Measurements from ENCODE around the gene CHCHD3. TPM values are rescaled to one million over a fixed set of nuclear protein-coding genes. Genes with fewer than 3 reads are reported as not detected.
"Not testable (repeated sequence)": the region's sequence is repeated elsewhere in the genome, so short reads cannot be mapped to it uniquely, and the experiment has no call there.

CHCHD3 gene
- polyA plus RNA-seq, 2 of the 4 experiments (the other 2 are of a cell fraction) = 96.7 to 139 TPM

- TF ChIP-seq, protein P1, sequence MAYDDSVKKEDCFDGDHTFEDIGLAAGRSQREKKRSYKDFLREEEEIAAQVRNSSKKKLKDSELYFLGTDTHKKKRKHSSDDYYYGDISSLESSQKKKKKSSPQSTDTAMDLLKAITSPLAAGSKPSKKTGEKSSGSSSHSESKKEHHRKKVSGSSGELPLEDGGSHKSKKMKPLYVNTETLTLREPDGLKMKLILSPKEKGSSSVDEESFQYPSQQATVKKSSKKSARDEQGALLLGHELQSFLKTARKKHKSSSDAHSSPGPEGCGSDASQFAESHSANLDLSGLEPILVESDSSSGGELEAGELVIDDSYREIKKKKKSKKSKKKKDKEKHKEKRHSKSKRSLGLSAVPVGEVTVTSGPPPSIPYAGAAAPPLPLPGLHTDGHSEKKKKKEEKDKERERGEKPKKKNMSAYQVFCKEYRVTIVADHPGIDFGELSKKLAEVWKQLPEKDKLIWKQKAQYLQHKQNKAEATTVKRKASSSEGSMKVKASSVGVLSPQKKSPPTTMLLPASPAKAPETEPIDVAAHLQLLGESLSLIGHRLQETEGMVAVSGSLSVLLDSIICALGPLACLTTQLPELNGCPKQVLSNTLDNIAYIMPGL (CRISPR knock-in tag; IDR thresholded peaks at IDR 0.05; ENCODE audit: borderline replicate concordance) = no peak
- no peak for TF ChIP-seq HOXA7 (CRISPR knock-in tag; IDR thresholded peaks at IDR 0.05)
- no peak for TF ChIP-seq JUNB (IDR thresholded peaks at IDR 0.05)
Measured at GRCh38 chr7:133036289-133036688, 45.6 kb downstream of the CHCHD3 start (continued).

DNA sequence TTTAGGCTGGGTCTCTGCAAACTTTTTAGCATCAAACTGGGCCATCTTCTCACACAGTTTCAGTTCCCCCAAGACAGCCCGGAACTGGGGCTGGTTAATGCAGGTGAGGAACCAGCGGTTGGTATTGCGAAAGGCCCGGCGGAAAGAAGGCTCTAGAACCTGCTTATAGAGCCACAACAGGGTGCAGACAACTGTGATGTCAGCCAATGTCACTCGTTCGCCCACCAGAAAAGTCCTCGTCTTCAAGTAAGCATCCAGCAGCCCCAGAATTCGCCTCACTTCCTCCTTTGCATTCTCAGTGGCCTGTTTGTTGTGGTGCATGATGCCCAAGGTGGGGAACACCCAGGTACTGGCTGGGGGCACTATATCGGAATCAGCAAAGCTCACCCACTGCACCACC lies 46.6 kb downstream of the CHCHD3 start:
- H3K4me2 ChIP-seq; CTCF ChIA-PET; H3K4me3 ChIP-seq; DNase-seq (ENCODE audit: low read depth in 1 of 2, low spot score in 1 of 2); H3K27ac ChIP-seq; ATAC-seq; POLR2A ChIA-PET; H3K9me3 ChIP-seq; FAIRE-seq; H3K4me1 ChIP-seq: not testable (repeated sequence)
- WGBS (ENCODE audit: missing lambda C conversion rate) = 92% methylated on average over 10 of the region's 10 CpGs

- Histone ChIP-seq H3K27ac (no peak overlapping the region), H3K4me3 (no peak overlapping the region), H3K4me1 (no peaks in the 10 kb centered on the region), H3K9me3 (no peaks in the 10 kb centered on the region; the same call in 2 of the 3 replicates), H3K4me2 (no peak overlapping the region)
- DNase-seq (ENCODE audit: low read depth in 1 of 2, low spot score in 1 of 2) (no peak), FAIRE-seq (no peak), ATAC-seq (no peak)
- no peak for TF ChIP-seq EHMT2 (IDR thresholded peaks at IDR 0.05; ENCODE audit: low read depth)
- no peak for TF ChIP-seq HOXB13 (CRISPR knock-in tag; IDR thresholded peaks at IDR 0.05; ENCODE audit: low read depth)
- no peak for TF ChIP-seq RCOR1 (IDR thresholded peaks at IDR 0.05; ENCODE audit: low read depth, low read length)
- TF ChIP-seq, protein P2, sequence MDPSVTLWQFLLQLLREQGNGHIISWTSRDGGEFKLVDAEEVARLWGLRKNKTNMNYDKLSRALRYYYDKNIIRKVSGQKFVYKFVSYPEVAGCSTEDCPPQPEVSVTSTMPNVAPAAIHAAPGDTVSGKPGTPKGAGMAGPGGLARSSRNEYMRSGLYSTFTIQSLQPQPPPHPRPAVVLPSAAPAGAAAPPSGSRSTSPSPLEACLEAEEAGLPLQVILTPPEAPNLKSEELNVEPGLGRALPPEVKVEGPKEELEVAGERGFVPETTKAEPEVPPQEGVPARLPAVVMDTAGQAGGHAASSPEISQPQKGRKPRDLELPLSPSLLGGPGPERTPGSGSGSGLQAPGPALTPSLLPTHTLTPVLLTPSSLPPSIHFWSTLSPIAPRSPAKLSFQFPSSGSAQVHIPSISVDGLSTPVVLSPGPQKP (IDR thresholded peaks at IDR 0.05; ENCODE audit: low read depth, low read length) = no peak
- TF ChIP-seq SMC3 (IDR thresholded peaks at IDR 0.05) = no peak
- TF ChIP-seq NPAS2 (CRISPR knock-in tag; IDR thresholded peaks at IDR 0.05; ENCODE audit: borderline replicate concordance) = no peak
- TF ChIP-seq RARB (CRISPR knock-in tag; IDR thresholded peaks at IDR 0.05) = no peak
- TF ChIP-seq CEBPB (IDR thresholded peaks at IDR 0.05) = no peak
- no peak for TF ChIP-seq ZNF302 (CRISPR knock-in tag; IDR thresholded peaks at IDR 0.05)
- TF ChIP-seq TFCP2L1 (CRISPR knock-in tag; IDR thresholded peaks at IDR 0.05) = no peak
- TF ChIP-seq ESRRA (IDR thresholded peaks at IDR 0.05; ENCODE audit: borderline replicate concordance, low read length) = no peak
- TF ChIP-seq EP300 (IDR thresholded peaks at IDR 0.05) = no peak
- no peak for TF ChIP-seq PHF8 (IDR thresholded peaks at IDR 0.05; ENCODE audit: borderline replicate concordance, low read depth)
- no peak for TF ChIP-seq POLR2A (IDR thresholded peaks at IDR 0.05; ENCODE audit: low read length)
- TF ChIP-seq, protein P3, sequence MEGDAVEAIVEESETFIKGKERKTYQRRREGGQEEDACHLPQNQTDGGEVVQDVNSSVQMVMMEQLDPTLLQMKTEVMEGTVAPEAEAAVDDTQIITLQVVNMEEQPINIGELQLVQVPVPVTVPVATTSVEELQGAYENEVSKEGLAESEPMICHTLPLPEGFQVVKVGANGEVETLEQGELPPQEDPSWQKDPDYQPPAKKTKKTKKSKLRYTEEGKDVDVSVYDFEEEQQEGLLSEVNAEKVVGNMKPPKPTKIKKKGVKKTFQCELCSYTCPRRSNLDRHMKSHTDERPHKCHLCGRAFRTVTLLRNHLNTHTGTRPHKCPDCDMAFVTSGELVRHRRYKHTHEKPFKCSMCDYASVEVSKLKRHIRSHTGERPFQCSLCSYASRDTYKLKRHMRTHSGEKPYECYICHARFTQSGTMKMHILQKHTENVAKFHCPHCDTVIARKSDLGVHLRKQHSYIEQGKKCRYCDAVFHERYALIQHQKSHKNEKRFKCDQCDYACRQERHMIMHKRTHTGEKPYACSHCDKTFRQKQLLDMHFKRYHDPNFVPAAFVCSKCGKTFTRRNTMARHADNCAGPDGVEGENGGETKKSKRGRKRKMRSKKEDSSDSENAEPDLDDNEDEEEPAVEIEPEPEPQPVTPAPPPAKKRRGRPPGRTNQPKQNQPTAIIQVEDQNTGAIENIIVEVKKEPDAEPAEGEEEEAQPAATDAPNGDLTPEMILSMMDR (IDR thresholded peaks at IDR 0.05) = no peak
- POLR2A ChIA-PET = interaction anchor here (0.5 to 0.6 kb wide), 2 partner anchors 20 to 21 kb away, joined by 3 to 4 read pairs; no protein-coding TSS in a partner anchor
- CTCF ChIA-PET = interaction anchor here (1.7 kb wide), 1 partner anchor 28 kb away, joined by 4 read pairs; no protein-coding TSS in a partner anchor
Measured at GRCh38 chr7:133030346-133030745, 51.5 kb downstream of the CHCHD3 start.

- DNase-seq (ENCODE audit: low read depth in 1 of 2, low spot score in 1 of 2) = no peak
- Histone ChIP-seq H3K9me3 (no peaks in the 10 kb centered on the region; the same call in 2 of the 3 replicates), H3K27ac (no peak overlapping the region), H3K4me2 (no peak overlapping the region), H3K4me1 (no peaks in the 10 kb centered on the region), H3K4me3 (no peak overlapping the region)
- FAIRE-seq = no peak
- TF ChIP-seq ZC3H11A (IDR thresholded peaks at IDR 0.05) (no peak), BCL3 (IDR thresholded peaks at IDR 0.05) (no peak), FOXS1 (CRISPR knock-in tag; IDR thresholded peaks at IDR 0.05) (no peak), HOXB13 (CRISPR knock-in tag; IDR thresholded peaks at IDR 0.05; ENCODE audit: low read depth) (no peak)
- POLR2A ChIA-PET = no interaction called here
- CTCF ChIA-PET = interaction anchor here (1.7 kb wide), 1 partner anchor 28 kb away, joined by 4 read pairs; no protein-coding TSS in a partner anchor
- 85% methylated on average over 5 of the region's 5 CpGs for WGBS (ENCODE audit: missing lambda C conversion rate)
- no peak for ATAC-seq
Measured at GRCh38 chr7:133029463-133029862, 52.4 kb downstream of the CHCHD3 start.
